Epithelial cell of prostate (primary cell): ENCODE measurements around the gene FPGS.

Source experiments
- DNase-seq: peaks from one replicate; pipeline ENCODE4 v3.0.0-alpha.2; 2011; ENCODE audit warnings: low read depth, low spot score
- H3K27ac ChIP-seq: fragments of 450-650 bp; 2 replicates; pipeline ENCODE4 v1.5.1; 2017; ENCODE audit warnings: mild to moderate bottlenecking

The FPGS gene

DNA sequence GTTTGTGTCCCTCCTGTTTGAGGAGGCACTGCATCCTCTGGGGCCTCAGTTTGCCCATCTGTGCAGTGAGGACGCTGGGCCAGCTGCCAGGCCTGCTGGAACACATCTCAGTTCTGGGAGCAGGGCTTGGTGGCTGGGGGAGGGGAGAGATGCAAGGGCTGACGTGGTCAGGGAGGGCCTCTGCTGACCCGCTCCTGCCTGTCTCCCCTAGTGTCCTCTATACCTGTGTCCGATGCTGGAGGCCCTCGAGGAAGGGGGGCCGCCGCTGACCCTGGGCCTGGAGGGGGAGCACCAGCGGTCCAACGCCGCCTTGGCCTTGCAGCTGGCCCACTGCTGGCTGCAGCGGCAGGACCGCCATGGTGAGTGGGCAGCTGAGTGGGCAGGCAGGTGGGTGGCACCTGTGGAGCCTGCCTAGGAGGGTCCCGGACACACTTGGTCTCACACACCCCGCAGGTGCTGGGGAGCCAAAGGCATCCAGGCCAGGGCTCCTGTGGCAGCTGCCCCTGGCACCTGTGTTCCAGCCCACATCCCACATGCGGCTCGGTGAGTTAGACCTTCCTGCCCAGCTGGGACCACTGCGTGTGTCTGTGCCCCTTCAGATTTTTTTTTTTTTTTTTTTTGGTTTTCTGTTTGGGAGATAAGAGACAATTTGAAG lies 5.8 kb downstream of the FPGS start:
- no peak overlapping the region for H3K27ac ChIP-seq
- no peak for DNase-seq

GRCh38 chr9:127809002-127809539 lies 6.4 kb downstream of the FPGS start:
- no peak overlapping the region for H3K27ac ChIP-seq
- DNase-seq: no peak

GRCh38 chr9:127809540-127810377 lies 7.1 kb downstream of the FPGS start:
- no peak for DNase-seq
- H3K27ac ChIP-seq: no peak overlapping the region

GRCh38 chr9:127810378-127811187 lies 7.9 kb downstream of the FPGS start:
- DNase-seq: no peak
- no peak overlapping the region for H3K27ac ChIP-seq

GRCh38 chr9:127812011-127812410 lies 9.3 kb downstream of the FPGS start:
- DNase-seq: no peak
- H3K27ac ChIP-seq: no peak overlapping the region

- no peak for DNase-seq
- no peak overlapping the region for H3K27ac ChIP-seq
Observed at GRCh38 chr9:127812936-127813675, 10.4 kb downstream of the FPGS start.

GRCh38 chr9:127813686-127814226 lies 11.1 kb downstream of the FPGS start:
- H3K27ac ChIP-seq: no peak overlapping the region
- DNase-seq: no peak

DNA sequence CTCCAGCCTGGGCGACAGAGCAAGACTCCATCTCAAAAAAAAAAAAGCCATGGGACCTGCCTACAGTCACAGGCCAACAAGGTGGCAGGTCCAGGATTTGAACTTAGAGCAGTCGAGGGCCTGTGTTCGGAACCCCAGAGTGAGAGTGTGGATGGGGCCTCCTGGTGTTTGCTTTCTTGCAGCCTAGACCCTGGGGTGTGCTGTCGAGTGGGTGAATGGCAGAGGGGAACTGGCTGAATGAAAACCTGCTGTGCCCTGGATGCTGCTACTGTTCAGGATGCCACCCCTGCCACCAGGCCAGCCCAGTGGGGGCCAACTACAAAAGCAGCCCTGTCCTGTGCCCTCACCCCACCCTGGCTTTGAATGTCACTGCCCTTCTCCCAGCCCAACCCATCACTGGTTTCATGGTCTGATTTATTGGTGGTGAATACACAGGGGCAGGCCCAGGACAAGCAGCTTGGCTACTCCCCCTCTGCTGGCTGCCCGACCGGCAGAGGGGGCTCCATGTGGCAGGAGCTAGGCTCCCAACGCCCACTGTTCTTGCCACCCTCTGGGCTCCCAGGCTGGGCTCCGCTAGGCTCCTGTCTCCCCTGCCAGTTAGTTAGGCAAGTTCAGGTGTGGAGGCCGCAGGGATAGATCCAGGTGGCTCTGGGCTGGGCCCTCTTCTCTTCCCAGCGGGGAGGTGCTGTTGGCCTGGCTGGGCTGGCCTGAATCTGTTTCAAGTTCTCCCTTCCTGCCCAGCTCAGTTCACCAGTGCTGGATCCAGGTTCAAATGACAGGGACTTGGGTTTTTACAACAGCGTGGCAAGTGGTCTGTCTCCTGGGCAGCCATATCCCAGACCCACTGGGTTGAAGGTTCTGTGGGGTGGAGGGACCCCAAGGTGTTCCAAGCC lies 12.2 kb downstream of the FPGS start:
- H3K27ac ChIP-seq: no peak overlapping the region
- no peak for DNase-seq

DNA sequence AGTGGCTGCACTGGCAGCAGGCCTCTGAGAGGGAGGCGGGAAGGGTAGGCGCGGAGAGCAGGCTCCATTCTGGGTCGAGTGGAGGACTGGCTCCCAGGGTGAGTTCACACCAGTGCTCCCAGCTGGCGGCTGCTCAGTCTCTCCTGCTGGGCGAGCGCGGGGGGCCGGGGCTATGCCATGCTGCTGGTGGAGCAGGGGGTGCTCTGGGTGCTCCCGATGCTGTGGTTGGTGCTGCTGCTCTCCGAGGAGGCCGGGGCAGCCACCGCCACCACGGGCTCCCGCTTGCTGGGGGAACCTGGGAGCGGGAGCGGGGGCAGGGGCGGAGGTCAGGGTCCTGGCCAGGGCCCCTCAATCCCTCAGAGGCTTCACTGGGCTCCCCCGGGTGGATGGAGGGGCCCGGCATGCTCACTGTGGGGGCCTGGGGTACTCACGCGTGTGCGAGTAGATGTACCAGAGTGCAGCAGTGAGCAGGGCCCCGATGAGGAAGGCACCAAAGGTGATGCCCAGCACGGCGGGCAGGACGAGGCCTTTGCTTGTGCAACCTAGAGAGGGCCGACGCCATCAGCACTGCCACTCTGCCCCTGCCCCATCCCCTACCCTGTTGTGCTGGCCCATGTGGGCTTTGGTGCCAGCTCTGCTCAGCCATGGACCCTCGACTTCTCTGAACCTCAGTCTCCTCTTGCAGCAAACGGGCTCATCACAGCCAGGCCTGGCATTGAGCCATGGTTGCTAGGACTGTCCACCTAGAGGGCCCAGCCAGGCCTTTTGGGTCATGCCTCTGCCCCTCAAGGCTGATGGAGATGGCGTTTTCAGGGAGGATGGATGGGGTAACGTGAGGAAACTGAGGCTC lies 13.1 kb downstream of the FPGS start:
- no peak overlapping the region for H3K27ac ChIP-seq
- DNase-seq: no peak

GRCh38 chr9:127816362-127816725 lies 13.7 kb downstream of the FPGS start:
- H3K27ac ChIP-seq: no peak overlapping the region
- no peak for DNase-seq

DNA sequence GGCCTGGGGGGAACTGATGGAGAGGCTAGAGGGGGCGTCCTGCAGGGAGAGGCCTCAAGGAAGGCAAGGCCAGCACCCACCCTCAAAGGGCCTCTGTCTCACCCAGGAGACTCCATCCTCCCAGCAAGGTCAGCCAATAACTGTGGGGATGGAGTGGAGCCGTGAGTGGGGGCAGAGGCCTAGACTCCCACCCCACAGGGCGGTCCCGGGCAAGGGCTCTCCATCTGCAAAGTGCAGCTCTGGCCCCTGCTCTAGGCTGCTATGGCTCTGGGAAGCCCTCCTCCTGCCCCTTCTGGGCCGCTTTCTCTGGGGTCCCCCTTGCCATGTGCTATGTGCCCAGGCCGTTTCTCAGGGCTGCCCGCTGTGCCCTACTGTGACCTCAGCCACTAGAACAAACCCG lies 14.0 kb downstream of the FPGS start:
- DNase-seq: no peak
- no peak overlapping the region for H3K27ac ChIP-seq

DNA sequence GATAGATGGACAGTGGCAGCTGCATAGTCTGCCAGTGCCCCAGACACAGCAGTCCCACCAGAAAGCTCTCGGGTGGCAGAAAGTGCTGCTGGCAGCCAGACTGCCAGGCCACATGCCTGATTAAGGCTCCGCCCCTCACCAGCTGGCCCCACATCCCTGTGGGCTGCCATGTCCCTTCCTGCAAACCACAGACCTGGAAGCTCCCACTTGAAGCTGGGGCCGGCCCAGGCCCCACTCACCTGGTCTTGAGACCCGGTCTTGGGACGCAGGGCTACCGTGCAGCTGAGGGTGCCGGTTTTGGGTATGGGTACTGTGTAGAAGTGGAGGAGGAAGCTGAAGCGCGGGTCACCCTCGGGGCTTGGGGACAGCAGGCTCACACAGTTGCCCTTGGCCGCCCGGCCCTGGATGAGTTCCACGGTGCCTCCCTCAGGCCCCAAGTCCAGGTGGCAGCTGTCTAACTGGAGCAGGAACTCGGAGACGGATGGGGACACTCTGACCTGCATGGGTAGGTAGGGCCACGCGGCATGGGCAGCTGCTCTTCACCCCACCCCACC lies 15.3 kb downstream of the FPGS start:
- H3K27ac ChIP-seq: no peak overlapping the region
- no peak for DNase-seq

GRCh38 chr9:127818574-127818973 lies 15.9 kb downstream of the FPGS start:
- no peak for DNase-seq
- H3K27ac ChIP-seq: no peak overlapping the region

GRCh38 chr9:127822108-127822507 lies 19.4 kb downstream of the FPGS start:
- no peak overlapping the region for H3K27ac ChIP-seq
- no peak for DNase-seq

DNA sequence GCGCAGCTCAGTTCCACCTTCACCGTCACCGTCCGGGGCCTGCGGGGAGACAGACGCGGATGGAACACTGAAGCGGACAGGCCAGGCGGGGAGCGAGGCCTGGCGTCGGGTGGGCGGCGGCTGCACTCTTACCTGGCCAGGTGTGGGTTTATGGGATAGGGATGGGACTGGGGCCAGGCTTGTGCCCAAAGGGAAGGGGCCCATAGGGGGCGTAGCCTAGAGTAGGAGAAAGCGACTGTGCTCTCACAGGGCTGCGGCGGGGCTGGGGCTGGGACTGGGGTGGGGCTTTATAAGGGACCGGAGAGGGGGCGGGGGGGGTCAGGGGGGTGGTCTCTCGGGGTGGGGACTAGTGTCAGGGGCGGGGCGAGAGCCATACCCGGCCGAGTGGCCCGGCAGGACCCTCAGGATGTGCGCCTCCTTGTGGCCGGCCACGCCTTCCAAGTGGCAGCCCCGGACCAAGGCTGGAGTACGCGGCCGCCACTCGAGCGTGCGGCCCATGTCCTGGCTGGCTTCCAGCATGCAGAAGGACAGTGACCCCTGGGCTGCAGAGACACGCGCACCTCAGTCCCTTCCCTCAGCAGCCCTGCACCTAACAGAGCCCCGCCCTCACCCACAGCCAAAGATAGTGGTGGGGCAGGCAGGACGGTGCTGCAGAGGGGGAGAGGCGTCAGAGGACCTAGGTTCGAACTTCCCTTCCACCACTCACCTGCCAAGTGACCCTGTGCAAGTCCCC lies 22.8 kb downstream of the FPGS start:
- H3K27ac ChIP-seq: no peak overlapping the region
- no peak for DNase-seq

DNA sequence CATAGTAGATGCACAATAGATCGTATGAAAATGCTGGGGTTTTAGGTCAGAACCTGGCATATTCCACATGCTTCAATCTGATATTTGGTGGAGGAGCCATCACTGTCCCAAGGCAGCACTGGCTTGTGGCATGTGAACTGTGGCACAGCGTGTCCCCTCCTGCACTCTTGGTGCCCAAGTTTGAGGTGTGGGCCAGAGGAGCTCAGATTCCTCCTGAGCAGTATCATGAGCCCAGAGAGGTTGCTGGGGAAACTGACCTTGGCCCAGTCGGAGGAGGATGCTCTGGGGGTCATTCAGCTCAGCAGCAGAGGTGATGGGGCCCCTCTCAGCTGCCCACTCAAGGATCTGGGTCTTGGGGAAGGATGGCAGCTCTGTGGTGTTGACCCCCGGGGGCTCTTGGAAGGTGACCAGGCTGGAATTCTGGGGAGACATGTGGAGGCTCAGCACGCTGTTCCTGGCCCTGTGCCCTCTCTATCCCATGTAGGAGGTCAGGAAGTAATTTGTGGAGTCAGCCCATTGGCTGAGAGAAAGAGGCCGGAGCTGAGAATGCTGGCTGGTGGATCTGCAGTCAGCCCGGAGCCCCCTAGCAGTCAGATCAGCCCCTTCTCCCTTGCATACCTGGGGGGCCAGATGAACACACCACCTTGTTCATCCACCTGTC lies 23.7 kb downstream of the FPGS start:
- no peak overlapping the region for H3K27ac ChIP-seq
- no peak for DNase-seq
